GM10248 (cell line): ENCODE results near the gene FBXO42.

Experiments used
- CTCF ChIA-PET: fragments of 300-600 bp; sonication (Branson Sonifier 250); formaldehyde crosslinking; extraction: SDS; loops from one replicate; lab custom pipeline; 2021; ENCODE audit warnings: antibody characterized with exemption; lab: Yijun Ruan, JAX
- POLR2A ChIA-PET: fragments of 350-650 bp; sonication (Branson Sonifier 250); formaldehyde crosslinking; extraction: SDS; loops from one replicate; lab custom pipeline; 2020; ENCODE audit warnings: antibody characterized with exemption; lab: Yijun Ruan, JAX
- DNase-seq: peaks from one replicate; pipeline ENCODE4 v3.0.0; 2012; ENCODE audit errors: extremely low spot score
- TF ChIP-seq, protein P1 (sequence below): IDR thresholded peaks from 2 replicates; pipeline ENCODE4 v1.5.1; 2012; ENCODE audit warnings: mild to moderate bottlenecking, low read depth; ENCODE audit errors: extremely low read depth, missing control alignments, control extremely low read depth

FBXO42 gene

DNA sequence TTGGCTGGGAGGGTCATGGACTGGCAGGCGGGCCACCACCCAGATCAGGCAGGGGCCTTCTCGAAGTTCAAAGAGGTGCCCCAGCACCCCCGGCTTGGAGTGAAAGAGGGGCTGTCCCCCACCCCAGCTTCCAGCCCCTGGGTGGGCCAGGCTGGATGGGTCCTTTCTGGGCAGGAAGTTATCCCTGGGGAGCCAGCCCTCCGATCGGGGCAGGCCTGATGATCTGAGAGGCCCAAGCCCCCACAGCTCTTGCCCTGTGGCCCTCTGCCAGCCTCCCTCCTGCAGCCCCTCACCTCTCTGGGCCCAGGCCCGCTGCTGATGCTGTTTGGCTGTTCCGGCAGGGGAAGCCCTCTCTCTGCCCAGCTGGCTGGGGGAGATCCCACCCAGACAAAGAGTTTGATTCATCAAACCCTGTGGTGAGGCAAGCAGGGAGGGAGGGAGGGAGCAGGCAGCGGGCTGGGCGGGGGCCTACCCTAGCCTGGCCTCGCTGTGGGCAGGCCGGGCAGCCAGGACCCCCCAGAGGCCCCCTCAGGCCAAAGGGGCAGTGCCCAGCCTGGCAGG lies 142.4 kb downstream of the FBXO42 start:
- ChIA-PET POLR2A (no interaction called here), CTCF (no interaction called here)
- TF ChIP-seq, protein P1, sequence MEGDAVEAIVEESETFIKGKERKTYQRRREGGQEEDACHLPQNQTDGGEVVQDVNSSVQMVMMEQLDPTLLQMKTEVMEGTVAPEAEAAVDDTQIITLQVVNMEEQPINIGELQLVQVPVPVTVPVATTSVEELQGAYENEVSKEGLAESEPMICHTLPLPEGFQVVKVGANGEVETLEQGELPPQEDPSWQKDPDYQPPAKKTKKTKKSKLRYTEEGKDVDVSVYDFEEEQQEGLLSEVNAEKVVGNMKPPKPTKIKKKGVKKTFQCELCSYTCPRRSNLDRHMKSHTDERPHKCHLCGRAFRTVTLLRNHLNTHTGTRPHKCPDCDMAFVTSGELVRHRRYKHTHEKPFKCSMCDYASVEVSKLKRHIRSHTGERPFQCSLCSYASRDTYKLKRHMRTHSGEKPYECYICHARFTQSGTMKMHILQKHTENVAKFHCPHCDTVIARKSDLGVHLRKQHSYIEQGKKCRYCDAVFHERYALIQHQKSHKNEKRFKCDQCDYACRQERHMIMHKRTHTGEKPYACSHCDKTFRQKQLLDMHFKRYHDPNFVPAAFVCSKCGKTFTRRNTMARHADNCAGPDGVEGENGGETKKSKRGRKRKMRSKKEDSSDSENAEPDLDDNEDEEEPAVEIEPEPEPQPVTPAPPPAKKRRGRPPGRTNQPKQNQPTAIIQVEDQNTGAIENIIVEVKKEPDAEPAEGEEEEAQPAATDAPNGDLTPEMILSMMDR = no peak

DNA sequence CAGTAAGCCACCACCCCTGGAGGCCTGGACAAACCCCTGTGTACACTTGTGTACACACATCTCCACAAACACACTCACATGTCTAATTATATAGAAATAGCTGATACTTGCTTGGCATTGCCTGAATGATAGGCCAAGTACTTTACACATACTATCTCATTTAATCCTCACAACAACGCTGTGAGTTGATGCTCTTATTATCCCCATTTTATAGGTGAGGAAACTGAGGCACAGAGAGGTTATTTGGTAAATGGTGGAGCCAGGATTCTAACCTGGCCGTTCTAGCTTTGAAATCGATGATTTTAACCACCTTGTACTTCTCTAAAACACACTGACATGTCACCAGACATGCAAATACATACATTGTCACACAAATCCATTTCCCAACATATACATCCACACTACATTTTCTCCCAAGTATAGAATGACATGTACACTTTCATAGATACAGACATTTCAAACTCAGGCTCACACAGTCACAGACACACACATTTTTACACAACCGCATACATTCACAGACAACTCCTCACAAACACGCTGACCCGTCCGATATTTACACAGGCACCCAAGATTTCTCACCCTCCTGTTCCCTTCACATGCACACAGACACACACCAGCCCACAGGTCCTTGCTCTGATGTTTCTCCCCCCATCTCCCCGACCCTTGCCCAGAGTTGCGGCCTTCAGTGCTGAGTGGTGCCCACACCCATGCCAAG lies 143.0 kb downstream of the FBXO42 start:
- POLR2A ChIA-PET = no interaction called here
- TF ChIP-seq, protein P1 = no peak
- CTCF ChIA-PET = no interaction called here
- DNase-seq = no peak

More for the DNA sequence above, 142.4 kb downstream of the FBXO42 start:
- no peak for DNase-seq

DNA sequence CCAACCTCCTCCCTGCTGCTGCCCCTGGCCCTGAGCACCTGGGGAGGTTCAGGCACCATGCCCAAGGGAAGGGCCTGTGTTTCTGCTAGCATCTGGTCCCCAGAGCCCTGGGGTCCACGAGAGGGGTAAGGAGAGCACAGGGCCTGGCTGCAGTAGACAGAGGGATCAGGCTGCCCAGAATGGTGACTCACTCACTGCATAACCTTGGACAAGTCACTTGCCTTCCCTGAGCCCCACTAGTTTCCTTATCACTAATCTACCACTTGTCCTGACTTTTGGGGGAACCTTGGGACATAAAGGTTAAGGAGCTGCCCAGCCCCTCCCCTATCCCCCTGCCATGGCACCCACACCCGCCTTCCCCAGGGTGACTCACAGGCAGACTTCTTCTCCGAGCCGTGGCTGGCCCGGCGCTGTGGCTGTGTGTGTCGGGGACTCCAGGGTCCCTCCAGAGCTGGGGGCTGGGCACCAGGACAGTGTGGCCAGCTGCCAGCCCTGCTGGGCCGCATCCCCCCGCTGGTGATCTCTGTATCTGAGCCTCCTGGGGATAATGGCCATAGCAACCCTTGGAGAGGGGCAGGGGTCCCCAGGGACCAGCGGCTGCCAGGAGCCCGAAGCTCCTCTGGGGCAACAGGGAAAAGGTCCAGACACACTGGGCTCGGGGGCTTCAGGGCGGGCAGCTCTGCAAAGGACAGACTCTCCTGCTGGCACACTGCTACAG lies 143.9 kb downstream of the FBXO42 start:
- TF ChIP-seq, protein P1 = no peak
- ChIA-PET CTCF (interaction anchor here (1.2 kb wide), 1 partner anchor 9 kb away, joined by 3 read pairs; no protein-coding TSS in a partner anchor), POLR2A (no interaction called here)
- DNase-seq = no peak

- CTCF ChIA-PET = interaction anchor here (1.2 to 1.6 kb wide), 4 partner anchors 10 to 134 kb away, joined by 3 read pairs; partner anchors contain the start of gene FAM131C
- DNase-seq = no peak
- POLR2A ChIA-PET = interaction anchor here (0.5 to 1.0 kb wide), 4 partner anchors 9 to 219 kb away, joined by 3 to 7 read pairs (median 6); no protein-coding TSS in a partner anchor
- TF ChIP-seq, protein P1 = no peak
Measured at GRCh38 chr1:16207318-16208269, 144.7 kb downstream of the FBXO42 start.

GRCh38 chr1:16206547-16207317 lies 145.5 kb downstream of the FBXO42 start:
- CTCF ChIA-PET = interaction anchor here (0.8 to 1.6 kb wide), 4 partner anchors 17 to 156 kb away, joined by 3 read pairs; partner anchors contain the start of gene FAM131C
- peak; percentile 92 for DNase-seq
- POLR2A ChIA-PET = interaction anchor here (0.5 to 1.0 kb wide), 4 partner anchors 10 to 220 kb away, joined by 3 to 7 read pairs (median 6); no protein-coding TSS in a partner anchor
- TF ChIP-seq, protein P1 = no peak
